ENCODE data around the gene AGBL2.

DNA sequence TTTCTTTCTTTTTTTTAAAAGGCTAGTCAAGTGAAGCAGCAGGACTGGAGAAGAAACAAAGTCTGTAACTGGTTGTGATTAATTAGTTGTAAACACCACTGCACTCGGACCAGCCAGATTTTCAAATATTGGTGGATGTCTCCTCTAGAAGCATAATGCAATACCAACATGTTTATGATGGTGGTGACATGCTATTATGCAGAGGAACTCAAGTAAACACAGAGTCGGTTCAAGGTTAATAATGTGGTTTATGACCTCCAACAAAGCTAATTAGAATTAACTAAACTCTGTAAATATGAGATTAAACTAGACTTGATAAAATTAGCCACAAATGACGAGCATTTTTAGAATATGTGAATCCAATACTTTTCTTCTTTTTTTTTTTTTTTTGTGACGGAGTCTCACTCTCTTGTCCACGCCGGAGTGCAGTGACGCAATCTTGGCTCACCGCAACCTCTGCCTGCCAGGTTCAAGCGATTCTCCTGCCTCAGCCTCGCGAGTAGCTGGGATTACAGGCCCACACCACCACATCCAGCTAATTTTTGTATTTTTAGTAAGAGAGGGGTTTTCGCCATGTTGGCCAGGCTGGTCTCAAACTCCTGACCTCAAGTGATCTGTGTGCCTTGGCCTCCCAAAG, 11.8 kb upstream of the AGBL2 start:
- TF ChIP-seq EZH2 (IDR thresholded peaks at IDR 0.05; ENCODE audit: insufficient read depth, low read length), result no peak
- TF ChIP-seq, protein P1, sequence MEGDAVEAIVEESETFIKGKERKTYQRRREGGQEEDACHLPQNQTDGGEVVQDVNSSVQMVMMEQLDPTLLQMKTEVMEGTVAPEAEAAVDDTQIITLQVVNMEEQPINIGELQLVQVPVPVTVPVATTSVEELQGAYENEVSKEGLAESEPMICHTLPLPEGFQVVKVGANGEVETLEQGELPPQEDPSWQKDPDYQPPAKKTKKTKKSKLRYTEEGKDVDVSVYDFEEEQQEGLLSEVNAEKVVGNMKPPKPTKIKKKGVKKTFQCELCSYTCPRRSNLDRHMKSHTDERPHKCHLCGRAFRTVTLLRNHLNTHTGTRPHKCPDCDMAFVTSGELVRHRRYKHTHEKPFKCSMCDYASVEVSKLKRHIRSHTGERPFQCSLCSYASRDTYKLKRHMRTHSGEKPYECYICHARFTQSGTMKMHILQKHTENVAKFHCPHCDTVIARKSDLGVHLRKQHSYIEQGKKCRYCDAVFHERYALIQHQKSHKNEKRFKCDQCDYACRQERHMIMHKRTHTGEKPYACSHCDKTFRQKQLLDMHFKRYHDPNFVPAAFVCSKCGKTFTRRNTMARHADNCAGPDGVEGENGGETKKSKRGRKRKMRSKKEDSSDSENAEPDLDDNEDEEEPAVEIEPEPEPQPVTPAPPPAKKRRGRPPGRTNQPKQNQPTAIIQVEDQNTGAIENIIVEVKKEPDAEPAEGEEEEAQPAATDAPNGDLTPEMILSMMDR (IDR thresholded peaks at IDR 0.05; ENCODE audit: insufficient read depth, low read depth, low read length), result no peak

Data from astrocyte (in vitro differentiated cells and primary cell).